ENCODE results near the gene ATP6V1G1.

Gene ATP6V1G1

DNA sequence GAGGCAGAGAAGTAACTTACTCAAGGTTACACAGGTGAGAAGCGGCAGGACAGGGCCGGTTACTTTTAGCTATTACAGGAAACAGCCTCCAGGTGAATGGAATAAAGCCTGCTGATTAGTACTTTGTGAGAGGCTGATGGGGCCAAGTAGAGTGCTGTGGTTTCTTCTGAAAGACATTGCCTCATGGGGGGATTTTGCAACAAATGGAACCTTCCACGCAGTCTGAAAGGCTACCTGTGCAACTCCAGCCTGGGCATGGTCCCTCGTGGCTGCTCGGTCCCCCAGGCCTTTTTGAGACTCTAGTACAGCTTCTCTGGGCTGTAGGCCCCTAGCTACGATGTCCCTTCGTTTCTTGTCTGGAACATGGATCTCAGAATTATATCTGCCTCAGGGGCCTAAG lies 25.5 kb downstream of the ATP6V1G1 start:
- TF ChIP-seq, protein P1, sequence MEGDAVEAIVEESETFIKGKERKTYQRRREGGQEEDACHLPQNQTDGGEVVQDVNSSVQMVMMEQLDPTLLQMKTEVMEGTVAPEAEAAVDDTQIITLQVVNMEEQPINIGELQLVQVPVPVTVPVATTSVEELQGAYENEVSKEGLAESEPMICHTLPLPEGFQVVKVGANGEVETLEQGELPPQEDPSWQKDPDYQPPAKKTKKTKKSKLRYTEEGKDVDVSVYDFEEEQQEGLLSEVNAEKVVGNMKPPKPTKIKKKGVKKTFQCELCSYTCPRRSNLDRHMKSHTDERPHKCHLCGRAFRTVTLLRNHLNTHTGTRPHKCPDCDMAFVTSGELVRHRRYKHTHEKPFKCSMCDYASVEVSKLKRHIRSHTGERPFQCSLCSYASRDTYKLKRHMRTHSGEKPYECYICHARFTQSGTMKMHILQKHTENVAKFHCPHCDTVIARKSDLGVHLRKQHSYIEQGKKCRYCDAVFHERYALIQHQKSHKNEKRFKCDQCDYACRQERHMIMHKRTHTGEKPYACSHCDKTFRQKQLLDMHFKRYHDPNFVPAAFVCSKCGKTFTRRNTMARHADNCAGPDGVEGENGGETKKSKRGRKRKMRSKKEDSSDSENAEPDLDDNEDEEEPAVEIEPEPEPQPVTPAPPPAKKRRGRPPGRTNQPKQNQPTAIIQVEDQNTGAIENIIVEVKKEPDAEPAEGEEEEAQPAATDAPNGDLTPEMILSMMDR (conservative IDR thresholded peaks at IDR 0.05), result no peak
- TF ChIP-seq ZFX (IDR thresholded peaks at IDR 0.05), result no peak
- peak overlapping the region; percentile 98 for H3K27ac ChIP-seq

DNA sequence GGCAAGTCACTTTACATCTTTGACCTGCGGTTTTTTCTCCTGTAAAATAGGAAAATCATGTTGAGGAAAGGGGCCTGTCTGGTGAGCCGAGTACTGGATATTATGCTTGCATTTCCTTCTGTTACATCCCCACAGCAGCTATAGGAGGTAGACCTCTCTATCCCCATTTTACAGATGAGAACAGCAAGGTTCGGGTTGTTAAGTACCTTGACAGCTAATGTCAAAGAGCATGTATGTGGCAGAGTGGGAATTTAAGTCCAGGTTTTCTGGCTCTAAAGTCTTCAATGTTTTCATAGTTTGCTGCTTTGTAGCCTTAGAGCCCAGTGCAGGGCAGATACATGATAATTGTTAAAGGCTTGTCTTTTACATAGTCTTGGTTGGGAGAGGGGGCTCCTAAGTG lies 26.4 kb downstream of the ATP6V1G1 start:
- TF ChIP-seq, protein P1 (conservative IDR thresholded peaks at IDR 0.05), result no peak
- TF ChIP-seq ZFX (IDR thresholded peaks at IDR 0.05), result no peak
- H3K27ac ChIP-seq, result peak overlapping the region; percentile 98

DNA sequence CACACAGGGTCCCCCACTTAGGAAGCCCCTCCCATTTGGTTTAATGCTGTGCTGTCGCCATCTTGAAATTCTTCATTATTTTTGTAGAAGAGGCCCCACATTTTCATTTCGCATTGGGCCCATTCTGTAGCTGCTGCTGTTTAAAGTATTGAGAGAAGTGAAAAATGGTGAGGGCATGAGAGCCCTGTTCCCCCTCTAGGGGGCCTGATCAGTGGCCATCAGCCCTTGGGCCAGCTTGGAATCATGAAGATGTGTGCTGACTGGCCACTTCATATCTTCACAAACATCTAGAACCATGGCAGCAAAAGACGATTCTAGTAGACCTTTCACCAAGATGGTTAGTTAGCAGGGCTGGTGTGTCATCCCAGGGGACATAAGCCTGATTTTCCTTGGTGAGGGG lies 26.8 kb downstream of the ATP6V1G1 start:
- TF ChIP-seq ZFX (IDR thresholded peaks at IDR 0.05), result no peak
- TF ChIP-seq, protein P1 (conservative IDR thresholded peaks at IDR 0.05), result no peak
- H3K27ac ChIP-seq, result peak overlapping the region; percentile 98

DNA sequence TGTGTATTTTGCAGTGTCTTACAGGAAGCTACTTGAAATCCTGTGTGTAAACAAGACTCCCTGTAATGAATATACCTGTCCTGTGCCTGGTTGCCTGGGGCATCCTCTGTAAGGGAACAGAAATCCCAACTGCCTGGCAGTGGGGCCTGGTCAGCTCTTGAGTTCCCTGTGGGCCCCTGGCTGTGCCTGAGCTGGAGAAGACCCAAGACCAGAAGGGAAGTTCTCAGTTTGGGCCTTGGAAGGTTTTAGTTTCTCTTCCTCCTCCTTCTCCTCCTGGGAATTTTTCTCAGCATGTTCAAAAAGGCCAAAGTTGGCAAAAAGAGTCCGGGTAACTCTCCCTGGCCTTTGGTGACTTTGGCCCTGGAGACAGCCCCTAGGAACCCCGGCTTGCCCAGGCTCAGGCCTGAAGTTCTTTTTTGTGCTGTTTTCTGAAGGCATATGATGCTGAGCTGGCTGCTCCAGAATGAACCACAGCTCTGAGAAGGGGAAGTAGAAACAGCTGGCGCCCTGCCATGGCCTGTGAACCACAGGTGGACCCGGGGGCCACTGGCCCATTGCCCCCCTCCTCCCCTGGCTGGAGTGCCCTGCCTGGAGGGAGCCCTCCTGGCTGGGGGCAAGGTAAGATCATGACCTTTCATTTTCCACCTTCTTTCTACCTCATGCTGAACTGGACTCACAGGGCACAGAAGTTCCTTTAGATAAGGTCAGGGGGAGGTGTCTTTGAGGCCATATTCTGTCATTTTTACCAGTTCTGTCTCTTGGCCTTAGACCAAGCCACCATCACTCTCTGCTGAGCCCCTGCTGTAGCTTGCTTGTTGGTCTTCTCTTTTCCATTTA lies 29.3 kb downstream of the ATP6V1G1 start:
- TF ChIP-seq, protein P1 (conservative IDR thresholded peaks at IDR 0.05), result no peak
- TF ChIP-seq ZFX (IDR thresholded peaks at IDR 0.05), result peak; percentile 25; the same call in 1 of the 2 replicates

DNA sequence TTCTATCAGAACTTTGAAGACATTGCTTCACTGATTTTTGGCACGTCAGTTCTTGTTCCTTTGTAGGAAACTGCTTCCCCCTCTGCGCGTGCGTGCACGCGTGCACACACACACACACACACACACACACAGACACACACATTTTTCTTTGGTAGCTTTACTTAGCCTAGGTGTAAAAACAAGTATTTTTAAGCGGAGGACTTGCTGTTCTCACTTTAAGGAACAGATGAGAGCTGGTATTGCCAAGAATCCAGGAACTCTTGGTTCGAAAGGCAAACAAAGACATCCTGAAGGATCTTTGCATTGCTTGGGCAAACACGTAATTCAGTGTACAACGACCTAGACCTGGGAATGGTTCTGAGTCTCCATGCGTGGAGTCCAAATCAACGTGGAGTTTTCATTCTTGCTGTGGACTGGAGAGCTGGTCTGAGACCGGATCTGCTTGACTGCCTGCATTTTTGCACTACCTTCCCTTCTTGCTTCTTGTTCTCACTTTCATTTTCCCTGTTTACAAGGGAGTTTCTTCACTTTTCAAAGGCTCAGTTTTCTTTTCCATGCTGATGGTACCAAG lies 31.7 kb downstream of the ATP6V1G1 start:
- no peak for TF ChIP-seq ZFX (IDR thresholded peaks at IDR 0.05)
- TF ChIP-seq, protein P1 (conservative IDR thresholded peaks at IDR 0.05), result no peak
- peak overlapping the region; percentile 98 for H3K27ac ChIP-seq

More for the DNA sequence above, 29.3 kb downstream of the ATP6V1G1 start:
- H3K27ac ChIP-seq, result peak overlapping the region; percentile 98

DNA sequence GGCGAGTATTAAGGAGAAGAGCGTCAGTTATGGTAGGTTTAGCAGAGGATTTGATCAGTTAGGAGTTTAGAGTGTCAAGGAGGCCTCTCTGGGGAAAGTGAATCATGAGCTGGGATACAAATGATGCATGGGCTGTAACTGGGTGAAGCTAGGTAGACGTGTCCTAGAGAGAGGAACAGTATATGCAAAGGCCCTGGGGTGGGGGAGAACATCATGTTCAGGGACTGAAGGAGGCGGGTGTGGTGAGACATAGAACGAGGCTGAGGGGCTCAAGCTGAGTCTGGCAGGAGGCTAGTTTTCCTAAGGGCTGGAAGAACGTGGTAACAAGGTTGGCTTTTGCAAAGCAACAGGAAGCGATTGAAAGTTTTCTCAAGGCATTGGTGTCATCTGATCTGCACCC lies 34.0 kb downstream of the ATP6V1G1 start:
- no peak for TF ChIP-seq ZFX (IDR thresholded peaks at IDR 0.05)
- TF ChIP-seq, protein P1 (conservative IDR thresholded peaks at IDR 0.05), result no peak
- peak overlapping the region; percentile 33 for H3K27ac ChIP-seq

DNA sequence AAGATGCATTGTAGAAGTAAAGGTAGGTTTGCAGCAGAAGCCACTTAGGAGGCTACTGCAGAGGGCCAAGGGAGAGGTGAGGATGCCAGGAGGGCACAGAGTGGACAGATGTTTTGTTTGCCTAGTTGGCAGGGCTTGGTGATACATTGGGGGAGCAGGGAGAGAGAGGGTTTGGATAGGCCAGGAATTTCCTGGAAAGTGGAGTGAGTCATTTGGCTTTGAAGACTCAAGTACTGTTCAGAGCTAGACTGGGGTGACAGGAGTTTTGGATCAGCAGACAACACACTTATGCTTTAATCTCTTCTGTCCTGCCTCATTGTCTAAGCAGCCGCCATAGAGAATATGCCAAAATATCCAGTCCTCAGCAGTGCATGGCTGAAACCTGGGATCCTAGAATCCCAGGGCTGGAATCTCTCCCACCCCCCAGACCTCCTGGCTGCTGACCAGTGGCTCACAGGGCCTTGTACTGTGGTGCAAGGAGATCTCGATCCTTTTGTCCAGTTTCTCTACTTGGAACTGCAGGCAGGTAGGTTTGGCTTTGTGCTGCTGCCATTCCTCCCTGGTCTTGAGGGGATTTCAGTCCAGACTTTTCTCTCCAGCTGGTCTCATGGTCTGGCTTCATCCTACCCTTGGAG lies 34.5 kb downstream of the ATP6V1G1 start:
- peak overlapping the region; percentile 33 for H3K27ac ChIP-seq
- no peak for TF ChIP-seq ZFX (IDR thresholded peaks at IDR 0.05)
- TF ChIP-seq, protein P1 (conservative IDR thresholded peaks at IDR 0.05), result no peak
